Natural killer cell (primary cell): Measurements from ENCODE around the gene CD70. TPM values are rescaled to one million over a fixed set of nuclear protein-coding genes. Genes with fewer than 3 reads are reported as not detected.
"Not testable (repeated sequence)": the region's sequence is repeated elsewhere in the genome, so short reads cannot be mapped to it uniquely, and the experiment has no call there.

Experiments used
- ATAC-seq, 3 donors: fragments of 150-1000 bp in 2 of 3; fragments of 200-7000 bp in 1 of 3; cut with Tn5 transposase; 1 replicate in 1 of 3; 2 replicates in 2 of 3; pipeline ENCODE4 v1.10.0; 2021; ENCODE audit warnings: mild to moderate bottlenecking in 2 of 3, moderate library complexity in 2 of 3
- DNase-seq, 2 donors: peaks; one replicate each; pipeline versions ENCODE4 v3.0.0 to v3.0.0-alpha.2; 2013 to 2021; ENCODE audit warnings: mixed read lengths in 1 of 2
- H3K27ac ChIP-seq: one replicate; pipeline ENCODE4 v1.5.1; 2013; ENCODE audit warnings: mild to moderate bottlenecking, low read length
- H3K27me3 ChIP-seq: one replicate; pipeline ENCODE4 v1.6.1; 2013; ENCODE audit warnings: low read length; ENCODE audit not compliant: control insufficient read depth, insufficient read depth
- H3K36me3 ChIP-seq: one replicate; pipeline ENCODE4 v1.6.1; 2013; ENCODE audit warnings: low read length; ENCODE audit not compliant: control insufficient read depth, insufficient read depth
- H3K4me1 ChIP-seq: one replicate; pipeline ENCODE4 v1.6.1; 2013; ENCODE audit warnings: low read length; ENCODE audit not compliant: control insufficient read depth, insufficient read depth
- H3K4me3 ChIP-seq: one replicate; pipeline ENCODE4 v1.5.1; 2013; ENCODE audit warnings: low read length
- H3K9me3 ChIP-seq: one replicate; pipeline ENCODE4 v1.6.1; 2013; ENCODE audit warnings: low read length; ENCODE audit not compliant: control insufficient read depth, insufficient read depth
- H3K27ac Mint-ChIP-seq, 2 donors: one replicate each; pipeline ENCODE4 v1.8.0; 2022; ENCODE audit warnings: mild to moderate bottlenecking in 2 of 2, mixed read lengths in 2 of 2, moderate library complexity in 1 of 2
- H3K27me3 Mint-ChIP-seq, 2 donors: one replicate each; pipeline ENCODE4 v1.8.0; 2022; ENCODE audit warnings: low read depth in 2 of 2, mixed read lengths in 2 of 2
- H3K36me3 Mint-ChIP-seq: one replicate; pipeline ENCODE4 v1.8.0; 2022; ENCODE audit warnings: mixed read lengths
- H3K4me1 Mint-ChIP-seq, 2 donors: one replicate each; pipeline ENCODE4 v1.8.0; 2022; ENCODE audit warnings: mixed read lengths in 2 of 2
- H3K4me3 Mint-ChIP-seq: one replicate; pipeline ENCODE4 v1.8.0; 2022; ENCODE audit warnings: mild to moderate bottlenecking, moderate library complexity, mixed read lengths
- H3K9me3 Mint-ChIP-seq, 2 donors: one replicate each; pipeline ENCODE4 v1.8.0; 2022; ENCODE audit warnings: mixed read lengths in 2 of 2
- CTCF ChIP-seq: fragments of 200-600 bp; IDR thresholded peaks from one replicate; pipeline ENCODE4 v1.8.0; 2022; ENCODE audit warnings: antibody characterized with exemption
- WGBS: methylation state at CpG from one replicate; pipeline ENCODE4 v1.1.7; 2013; ENCODE audit warnings: missing lambda C conversion rate; ENCODE audit not compliant: insufficient coverage; 5-methylcytosine and 5-hydroxymethylcytosine counted together
- intact Hi-C: fragments of 100-400 bp; cut with micrococcal nuclease; formaldehyde crosslinking; loops from one replicate; pipeline ENCODE4 v1.14.2; 2022
- total RNA-seq, 4 donors: library from RNA; stranded (reverse); fragments of 120-200 nt in 1 of 4; gene quantifications; one replicate each; pipeline versions ENCODE4 v1.2.3 to v1.2.4, GENCODE V29; 2013 to 2022

CD70 gene
- total RNA-seq, 3 donors from 2014 or later (not counting 1 experiment from before 2014, with no cell fraction given): 0.52 to 1.2 (median 1.2) TPM

DNA sequence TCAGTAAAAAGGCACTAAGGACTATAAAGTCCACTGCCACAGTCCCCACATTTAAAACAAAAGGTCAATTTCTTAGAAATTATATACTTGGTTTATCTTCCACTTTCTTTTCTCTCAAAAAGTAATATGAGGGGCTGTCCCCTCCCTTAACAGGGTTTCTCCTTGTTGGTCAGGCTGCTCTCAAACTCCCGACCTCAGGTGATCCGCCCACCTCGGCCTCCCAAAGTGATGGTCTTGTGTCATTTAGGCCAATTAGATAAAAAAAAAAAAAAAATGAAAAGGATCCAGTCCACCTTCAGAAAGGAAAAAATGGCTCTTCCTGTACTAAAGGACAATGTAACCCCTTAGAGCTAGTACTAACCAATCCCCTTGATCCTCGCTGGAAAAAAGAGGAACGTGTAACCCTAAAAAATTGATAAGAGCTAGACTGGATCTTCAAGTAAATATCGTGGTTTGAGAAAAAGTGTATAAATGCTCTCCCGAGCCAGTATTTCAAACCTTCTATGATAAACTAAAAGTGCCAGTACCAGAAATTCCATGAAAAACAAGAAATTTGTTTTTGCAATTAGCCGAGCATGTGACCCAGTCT lies 9.0 kb upstream of the CD70 start:
- Histone ChIP-seq H3K27me3 (no peaks in the 10 kb centered on the region), H3K9me3 (no peaks in the 10 kb centered on the region), H3K27ac (no peak overlapping the region), H3K4me3 (no peak overlapping the region), H3K4me1 (peaks cover 5% of the 10 kb centered on the region), H3K36me3 (no peaks in the 10 kb centered on the region)
- peaks cover 5 to 6% of the 10 kb centered on the region in 2 donors for H3K4me1 Mint-ChIP-seq
- ATAC-seq (no peak), DNase-seq (no peak)
- no peak overlapping the region for H3K4me3 Mint-ChIP-seq
- H3K27ac Mint-ChIP-seq: no peak overlapping the region
- H3K27me3 Mint-ChIP-seq: peaks cover 8 to 12% of the 10 kb centered on the region in 2 donors
- H3K9me3 Mint-ChIP-seq: no peaks in the 10 kb centered on the region
- intact Hi-C loops: no loop called here
- WGBS: 87% methylated on average over 8 of the region's 8 CpGs
- no peaks in the 10 kb centered on the region for H3K36me3 Mint-ChIP-seq
- no peak for TF ChIP-seq CTCF

GRCh38 chr19:6598254-6598892 lies 7.4 kb upstream of the CD70 start:
- H3K9me3 ChIP-seq, intact Hi-C loops, H3K4me3 Mint-ChIP-seq, H3K4me1 Mint-ChIP-seq, H3K4me3 ChIP-seq, H3K36me3 Mint-ChIP-seq, H3K4me1 ChIP-seq, H3K27ac ChIP-seq, DNase-seq, ATAC-seq, H3K27me3 ChIP-seq, H3K36me3 ChIP-seq, H3K27ac Mint-ChIP-seq, H3K9me3 Mint-ChIP-seq: not testable (repeated sequence)
- 62% methylated on average over 5 of the region's 6 CpGs for WGBS
- H3K27me3 Mint-ChIP-seq: peaks cover 11 to 22% of the 10 kb centered on the region in 2 donors

DNA sequence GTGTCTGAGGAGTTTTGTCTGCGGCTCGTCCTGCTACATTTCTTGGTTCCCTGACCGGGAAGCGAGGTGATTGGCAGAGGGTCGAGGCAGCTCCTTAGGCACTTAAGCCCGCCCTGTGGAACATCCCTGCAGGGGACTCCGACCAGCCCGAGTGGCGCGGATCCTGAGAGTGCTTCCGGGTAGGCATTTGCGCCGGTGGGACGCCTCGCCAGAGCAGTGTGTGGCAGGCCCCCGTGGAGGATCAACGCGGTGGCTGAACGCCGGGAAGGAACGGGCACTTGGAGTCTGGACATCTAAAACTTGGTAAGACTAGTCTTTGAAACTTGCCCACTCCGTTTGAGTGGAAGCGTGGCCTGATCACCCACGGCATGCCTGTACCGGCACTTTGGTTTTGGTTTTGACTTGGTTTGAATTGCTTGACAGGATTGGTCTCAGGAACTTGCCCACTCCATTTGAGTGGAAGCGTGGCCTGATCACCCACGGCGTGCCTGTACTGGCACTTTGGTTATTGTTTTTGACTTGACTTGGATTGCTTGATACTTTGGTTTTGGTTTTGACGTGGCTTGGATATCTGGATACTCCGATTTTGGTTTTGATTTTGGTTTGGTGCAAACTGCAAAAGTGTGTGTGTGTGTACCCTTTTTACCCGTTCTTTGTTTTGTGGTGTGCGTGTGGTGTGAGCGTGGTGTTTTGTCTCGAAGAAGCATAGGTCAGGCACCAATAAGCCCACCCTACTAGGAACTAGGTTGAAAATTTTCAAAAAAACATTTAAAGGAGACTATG lies 6.7 kb upstream of the CD70 start:
- ATAC-seq, H3K27ac ChIP-seq, H3K9me3 ChIP-seq, H3K4me1 Mint-ChIP-seq, H3K27ac Mint-ChIP-seq, H3K36me3 ChIP-seq, H3K4me1 ChIP-seq, H3K36me3 Mint-ChIP-seq, H3K9me3 Mint-ChIP-seq, intact Hi-C loops, H3K4me3 Mint-ChIP-seq, H3K27me3 ChIP-seq, DNase-seq, H3K4me3 ChIP-seq: not testable (repeated sequence)
- WGBS: 94% methylated on average over 31 of the region's 34 CpGs
- H3K27me3 Mint-ChIP-seq: peaks cover 11 to 24% of the 10 kb centered on the region in 2 donors

DNA sequence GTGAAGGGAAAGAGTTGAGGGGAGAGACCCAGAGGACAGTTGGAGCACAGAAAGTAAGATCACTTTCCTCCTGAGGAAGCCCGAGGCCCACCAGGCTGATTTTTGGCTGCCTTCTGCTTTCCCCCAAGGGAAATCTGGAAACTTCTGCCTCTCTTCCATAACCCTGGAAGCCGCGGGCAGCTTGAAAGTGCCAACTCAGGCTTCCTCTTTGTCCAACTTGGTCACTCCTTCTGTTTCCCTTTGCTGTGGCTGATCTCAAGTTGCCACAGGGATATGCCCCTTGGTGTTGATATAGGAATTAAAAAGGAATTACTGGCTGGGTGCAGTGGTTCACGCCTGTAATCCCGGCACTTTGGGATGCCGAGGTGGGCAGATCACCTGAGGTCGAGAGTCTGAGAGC lies 5.7 kb upstream of the CD70 start:
- H3K27ac ChIP-seq: no peak overlapping the region
- intact Hi-C loops: no loop called here
- no peak for TF ChIP-seq CTCF
- Mint-ChIP-seq H3K4me3 (no peak overlapping the region), H3K27me3 (peaks cover 15 to 24% of the 10 kb centered on the region in 2 donors), H3K36me3 (no peaks in the 10 kb centered on the region), H3K9me3 (no peaks in the 10 kb centered on the region), H3K27ac (no peak overlapping the region), H3K4me1 (no peaks in the 10 kb centered on the region)
- peaks cover under 1% of the 10 kb centered on the region for H3K4me1 ChIP-seq
- H3K27me3 ChIP-seq: no peaks in the 10 kb centered on the region
- no peak overlapping the region for H3K4me3 ChIP-seq
- WGBS: 80% methylated on average over 7 of the region's 7 CpGs
- H3K9me3 ChIP-seq: no peaks in the 10 kb centered on the region
- DNase-seq: no peak
- no peaks in the 10 kb centered on the region for H3K36me3 ChIP-seq
- no peak for ATAC-seq
